ENCODE measurements around the gene DAGLA.
"Not testable (repeated sequence)": the region's sequence is repeated elsewhere in the genome, so short reads cannot be mapped to it uniquely, and the experiment has no call there.

Gene DAGLA, protein sequence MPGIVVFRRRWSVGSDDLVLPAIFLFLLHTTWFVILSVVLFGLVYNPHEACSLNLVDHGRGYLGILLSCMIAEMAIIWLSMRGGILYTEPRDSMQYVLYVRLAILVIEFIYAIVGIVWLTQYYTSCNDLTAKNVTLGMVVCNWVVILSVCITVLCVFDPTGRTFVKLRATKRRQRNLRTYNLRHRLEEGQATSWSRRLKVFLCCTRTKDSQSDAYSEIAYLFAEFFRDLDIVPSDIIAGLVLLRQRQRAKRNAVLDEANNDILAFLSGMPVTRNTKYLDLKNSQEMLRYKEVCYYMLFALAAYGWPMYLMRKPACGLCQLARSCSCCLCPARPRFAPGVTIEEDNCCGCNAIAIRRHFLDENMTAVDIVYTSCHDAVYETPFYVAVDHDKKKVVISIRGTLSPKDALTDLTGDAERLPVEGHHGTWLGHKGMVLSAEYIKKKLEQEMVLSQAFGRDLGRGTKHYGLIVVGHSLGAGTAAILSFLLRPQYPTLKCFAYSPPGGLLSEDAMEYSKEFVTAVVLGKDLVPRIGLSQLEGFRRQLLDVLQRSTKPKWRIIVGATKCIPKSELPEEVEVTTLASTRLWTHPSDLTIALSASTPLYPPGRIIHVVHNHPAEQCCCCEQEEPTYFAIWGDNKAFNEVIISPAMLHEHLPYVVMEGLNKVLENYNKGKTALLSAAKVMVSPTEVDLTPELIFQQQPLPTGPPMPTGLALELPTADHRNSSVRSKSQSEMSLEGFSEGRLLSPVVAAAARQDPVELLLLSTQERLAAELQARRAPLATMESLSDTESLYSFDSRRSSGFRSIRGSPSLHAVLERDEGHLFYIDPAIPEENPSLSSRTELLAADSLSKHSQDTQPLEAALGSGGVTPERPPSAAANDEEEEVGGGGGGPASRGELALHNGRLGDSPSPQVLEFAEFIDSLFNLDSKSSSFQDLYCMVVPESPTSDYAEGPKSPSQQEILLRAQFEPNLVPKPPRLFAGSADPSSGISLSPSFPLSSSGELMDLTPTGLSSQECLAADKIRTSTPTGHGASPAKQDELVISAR

GRCh38 chr11:61679893-61680621, at the start of gene DAGLA:
DAGLA (plus strand) TSS chr11:61680391; CDS start chr11:61720156, 39,765 bp downstream.
- no peak for FAIRE-seq

GRCh38 chr11:61632096-61632495, 48.1 kb upstream of the DAGLA start:
- no peak for FAIRE-seq

- FAIRE-seq: no peak
Measured at GRCh38 chr11:61635304-61635703, 44.9 kb upstream of the DAGLA start.

GRCh38 chr11:61635787-61636186, 44.4 kb upstream of the DAGLA start:
- no peak for FAIRE-seq

GRCh38 chr11:61636676-61637075, 43.5 kb upstream of the DAGLA start:
- FAIRE-seq: no peak

DNA sequence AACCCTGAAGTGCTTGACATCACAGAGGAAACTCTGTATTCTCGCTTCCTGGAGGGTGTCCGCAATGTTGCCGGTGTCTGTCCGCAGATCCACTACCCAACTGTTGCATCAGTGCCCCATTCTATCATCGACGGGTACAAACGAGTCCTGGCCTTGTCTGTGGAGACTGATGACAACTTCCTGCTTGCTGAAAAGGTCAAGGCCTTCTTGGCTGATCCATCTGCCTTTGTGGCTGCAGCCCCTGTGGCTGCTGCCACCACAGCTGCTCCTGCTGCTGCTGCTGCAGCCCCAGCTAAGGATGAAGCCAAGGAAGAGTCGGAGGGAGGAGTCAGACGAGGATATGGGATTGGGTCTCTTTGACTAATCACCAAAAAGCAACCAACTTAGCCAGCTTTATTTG, 42.9 kb upstream of the DAGLA start:
- no peak for FAIRE-seq

GRCh38 chr11:61639816-61640443, 40.3 kb upstream of the DAGLA start:
- FAIRE-seq: no peak

DNA sequence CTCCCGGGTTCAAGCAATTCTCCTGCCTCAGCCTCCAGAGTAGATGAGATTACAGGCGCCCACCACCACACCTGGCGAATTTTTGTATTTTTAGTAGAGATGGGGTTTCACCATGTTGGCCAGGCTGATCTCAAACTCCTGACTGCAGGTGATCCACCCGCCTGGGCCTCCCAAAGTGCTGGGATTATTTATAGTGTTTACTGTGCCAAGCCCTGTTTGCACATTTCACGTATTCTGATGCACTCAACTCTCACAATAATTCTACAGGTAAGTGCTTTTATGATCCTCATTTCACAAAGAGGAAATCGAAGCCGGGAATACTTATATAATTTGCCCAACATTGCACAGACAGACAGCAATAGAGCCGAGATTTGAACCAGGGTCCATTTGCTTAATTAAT, 38.0 kb upstream of the DAGLA start:
- FAIRE-seq: no peak

DNA sequence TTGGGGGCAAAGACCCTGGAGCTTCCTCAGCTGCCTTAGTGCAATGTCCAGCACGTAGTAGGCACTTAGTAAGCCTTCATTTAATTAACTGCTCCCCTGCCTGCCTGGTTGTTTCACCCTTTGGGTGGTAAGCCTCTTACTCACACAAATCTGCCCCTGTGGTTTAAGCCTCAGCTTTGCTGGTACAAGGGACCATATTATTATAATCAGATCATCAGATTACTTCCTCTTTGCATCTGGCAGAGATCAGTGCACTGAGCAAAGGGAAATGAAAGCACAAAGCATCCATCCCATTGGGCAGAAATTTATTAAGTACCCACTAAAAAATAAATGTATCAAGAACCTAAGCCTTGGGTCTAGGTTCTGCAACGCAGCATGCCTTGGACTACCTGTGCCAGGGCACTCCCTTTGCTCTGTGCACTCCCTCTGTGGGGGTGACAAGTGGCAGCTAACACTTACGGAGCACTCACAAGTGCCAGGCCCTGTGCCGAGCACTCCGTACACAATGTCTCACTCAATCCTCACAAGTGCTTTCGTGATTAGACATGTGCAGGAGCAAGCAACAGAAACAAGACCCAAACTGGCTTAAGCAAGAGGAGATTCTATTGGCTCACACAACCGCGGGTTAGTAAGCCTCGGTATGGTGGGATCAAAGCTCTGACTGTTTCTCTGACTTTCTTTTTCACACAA, 34.9 kb upstream of the DAGLA start:
- no peak for FAIRE-seq

DNA sequence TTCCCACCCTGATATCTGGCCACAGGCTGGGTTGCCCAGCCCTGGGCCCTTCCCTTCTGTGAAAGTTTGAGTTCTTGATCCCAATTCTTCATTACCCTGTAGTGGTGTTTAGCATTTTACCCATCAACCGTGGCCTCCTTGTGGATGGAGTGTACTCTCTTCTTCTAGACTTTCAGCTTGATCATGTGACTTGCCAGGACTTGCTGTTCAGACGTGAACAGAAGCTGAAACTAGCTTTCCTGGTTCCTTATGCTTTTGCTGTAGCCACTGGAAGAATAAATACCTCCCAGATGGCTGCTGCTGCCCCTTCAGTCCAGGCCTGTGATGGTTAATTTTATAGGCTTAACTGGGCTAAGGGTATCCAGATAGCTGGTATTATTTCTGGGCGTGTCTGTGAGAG, 32.7 kb upstream of the DAGLA start:
- no peak for FAIRE-seq

GRCh38 chr11:61650781-61651571, 29.2 kb upstream of the DAGLA start:
- no peak for FAIRE-seq

GRCh38 chr11:61652135-61652534, 28.1 kb upstream of the DAGLA start:
- no peak for FAIRE-seq

DNA sequence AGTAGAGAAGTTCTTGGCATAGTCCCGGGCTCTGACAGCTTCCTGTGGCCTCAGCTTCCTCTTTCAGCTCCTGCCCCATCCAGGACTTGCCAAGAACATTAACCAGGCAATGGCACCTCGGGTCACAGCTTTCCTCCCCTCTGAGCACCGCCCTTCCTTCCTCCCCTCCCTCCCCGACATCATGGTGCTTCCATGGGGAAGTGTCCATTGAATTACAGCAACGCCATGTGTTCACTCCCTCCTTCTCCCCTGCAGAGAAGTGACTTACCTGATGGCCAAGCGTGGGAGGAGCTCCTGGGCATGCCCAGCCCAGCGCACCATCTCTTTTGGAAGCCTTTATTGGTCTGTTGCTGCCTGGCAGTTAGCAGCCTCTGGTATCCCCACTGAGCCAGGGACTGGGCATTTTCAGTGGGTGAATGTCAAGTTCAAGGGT, 25.8 kb upstream of the DAGLA start:
- FAIRE-seq: no peak

DNA sequence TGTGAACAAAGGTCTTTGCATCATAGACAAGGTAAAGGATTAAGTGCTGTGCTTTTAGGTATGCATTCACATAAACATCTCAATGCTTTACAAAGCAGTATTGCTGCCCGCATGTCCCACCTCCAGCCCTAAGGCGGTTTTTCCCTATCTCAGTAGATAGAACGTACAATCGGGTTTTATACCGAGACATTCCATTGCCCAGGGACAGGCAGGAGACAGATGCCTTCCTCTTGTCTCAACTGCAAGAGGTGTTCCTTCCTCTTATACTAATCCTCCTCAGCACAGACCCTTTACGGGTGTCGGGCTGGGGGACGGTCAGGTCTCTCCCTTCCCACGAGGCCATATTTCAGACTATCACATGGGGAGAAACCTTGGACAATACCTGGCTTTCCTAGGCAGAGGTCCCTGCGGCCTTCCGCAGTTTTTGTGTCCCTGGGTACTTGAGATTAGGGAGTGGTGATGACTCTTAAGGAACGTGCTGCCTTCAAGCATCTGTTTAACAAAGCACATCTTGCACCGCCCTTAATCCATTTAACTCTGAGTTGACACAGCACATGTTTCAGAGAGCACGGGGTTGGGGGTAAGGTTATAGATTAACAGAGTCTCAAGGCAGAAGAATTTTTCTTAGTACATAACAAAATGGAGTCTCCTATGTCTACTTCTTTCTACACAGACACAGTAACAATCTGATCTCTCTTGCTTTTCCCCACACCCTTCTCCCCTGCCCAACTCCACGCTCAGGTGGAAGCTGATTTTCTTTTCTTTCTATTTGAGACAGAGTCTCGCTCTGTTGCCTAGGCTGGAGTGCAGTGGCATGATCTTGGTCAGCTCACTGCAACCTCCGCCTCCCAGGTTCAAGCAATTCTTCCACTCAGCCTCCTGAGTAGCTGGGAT, 24.7 kb upstream of the DAGLA start:
- not testable (repeated sequence) for FAIRE-seq

DNA sequence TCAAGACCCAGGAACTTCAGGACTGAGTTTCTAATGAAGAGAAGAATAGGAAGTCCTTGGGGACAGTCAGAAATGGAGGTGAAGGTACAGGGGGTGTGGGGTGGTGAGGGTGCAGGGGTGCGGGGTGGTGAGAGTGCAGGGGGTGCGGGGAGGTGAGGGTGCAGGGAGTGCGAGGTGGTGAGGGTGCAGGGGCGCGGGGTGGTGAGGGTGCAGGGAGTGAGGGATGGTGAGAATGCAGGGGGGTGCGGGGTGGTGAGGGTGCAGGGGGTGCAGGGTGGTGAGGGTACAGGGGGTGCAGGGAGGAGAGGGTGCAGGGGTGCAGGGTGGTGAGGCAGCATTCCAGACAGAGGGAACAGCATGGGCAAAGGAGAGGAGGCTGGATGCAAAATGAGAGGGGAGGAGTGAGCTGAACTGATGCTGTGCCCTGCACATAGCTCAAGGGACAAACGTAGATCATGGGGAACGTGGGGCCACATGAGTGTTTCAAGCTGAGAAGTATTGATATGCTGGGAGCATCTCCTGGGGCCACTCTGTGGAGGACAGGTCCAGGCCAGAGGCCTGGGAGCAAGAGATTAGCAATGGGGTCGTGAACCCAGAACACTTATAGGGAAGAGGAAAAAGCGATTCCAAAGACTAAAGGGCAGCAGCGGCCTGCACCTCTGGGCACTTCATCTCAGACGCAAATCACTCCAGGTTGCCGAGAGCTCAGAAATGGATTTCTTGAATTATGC, 23.7 kb upstream of the DAGLA start:
- no peak for FAIRE-seq

DNA sequence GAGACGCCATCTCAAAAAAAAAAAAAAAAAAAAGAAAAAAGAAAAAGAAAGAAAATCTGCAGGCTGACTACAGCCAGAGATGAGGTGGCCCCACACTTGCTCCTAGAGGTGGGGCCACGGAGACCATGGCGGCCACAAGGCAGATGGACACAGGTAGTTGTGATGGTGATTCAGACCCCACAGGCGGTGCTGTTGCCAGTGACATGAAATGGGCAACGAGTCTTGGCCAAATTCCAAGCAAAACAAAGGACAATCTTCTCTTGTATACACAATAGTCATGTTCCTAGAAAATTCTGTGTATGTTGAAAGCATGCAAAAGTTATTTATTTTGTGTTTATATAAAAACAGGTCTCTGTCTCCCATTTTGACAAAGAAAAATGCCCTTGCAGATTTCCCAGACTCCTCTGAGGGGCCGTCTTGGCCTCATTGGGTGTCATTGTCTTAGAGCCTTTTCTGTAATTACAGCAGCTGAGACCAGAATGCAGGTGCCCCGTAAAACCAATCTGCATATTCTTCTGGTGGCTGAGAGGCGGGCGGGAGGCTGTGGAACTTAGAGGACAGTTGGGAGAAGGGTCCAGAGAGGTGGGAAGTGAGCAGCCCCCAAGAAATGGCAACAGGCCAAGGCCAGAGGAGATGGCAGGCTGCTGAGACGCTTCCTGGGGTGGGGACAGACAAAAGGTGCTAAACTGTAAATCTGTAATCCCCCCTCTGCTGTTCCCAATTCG, 22.5 kb upstream of the DAGLA start:
- no peak for FAIRE-seq

DNA sequence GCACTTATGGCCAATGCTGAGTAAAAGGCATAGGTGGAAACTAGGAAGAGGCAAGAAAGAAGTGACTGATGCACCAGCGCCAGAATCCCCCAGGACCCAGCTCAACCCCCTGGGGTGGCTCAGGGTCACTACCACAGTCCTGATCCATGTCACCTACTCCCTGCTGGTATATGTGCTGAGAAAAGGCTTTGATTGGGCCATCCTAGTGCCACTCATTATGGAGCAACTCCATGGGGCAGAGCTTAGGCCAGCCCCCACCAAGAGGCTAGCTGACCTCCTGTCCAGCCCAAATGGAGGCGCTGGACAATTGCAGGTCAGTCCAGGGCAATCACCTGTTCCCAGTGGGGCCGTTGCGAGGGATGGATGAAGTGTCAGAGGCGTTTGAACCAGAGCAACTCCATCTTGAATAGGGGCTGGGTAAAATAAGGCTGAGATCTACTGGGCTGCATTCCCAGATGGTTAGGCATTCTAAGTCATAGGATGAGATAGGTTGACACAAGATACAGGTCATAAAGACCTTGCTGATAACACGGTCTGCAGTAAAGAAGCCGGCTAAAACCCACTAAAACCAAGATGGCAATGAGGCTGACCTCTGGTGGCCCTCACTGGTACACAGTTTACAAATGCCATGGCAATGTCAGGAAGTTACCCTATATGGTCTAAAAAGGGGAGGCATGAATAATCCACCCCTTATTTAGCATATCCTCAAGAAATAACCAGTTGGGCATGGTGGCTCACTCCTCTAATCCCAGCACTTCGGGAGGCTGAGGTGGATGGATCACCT, 20.6 kb upstream of the DAGLA start:
- FAIRE-seq: no peak

DNA sequence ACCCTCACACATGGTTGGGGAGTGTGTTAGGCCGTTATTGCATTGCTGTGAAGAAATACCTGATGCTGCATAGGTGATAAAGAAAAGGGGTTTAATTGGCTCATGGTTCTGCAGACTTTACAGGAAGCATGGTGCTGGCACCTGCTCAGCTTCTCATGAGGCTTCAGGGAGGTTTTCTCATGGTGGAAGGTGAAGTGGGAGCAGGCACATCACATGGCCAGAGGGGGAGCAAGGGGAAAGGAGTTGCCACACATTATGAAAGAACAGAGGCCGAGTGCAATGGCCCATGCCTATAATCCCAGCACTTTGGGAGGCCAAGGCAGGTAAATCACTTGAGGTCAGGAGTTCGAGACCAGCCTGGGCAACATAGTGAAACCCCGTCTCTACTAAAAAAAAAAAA, 19.2 kb upstream of the DAGLA start:
- FAIRE-seq: not testable (repeated sequence)
